GM19452 (cell line): ENCODE data around the gene SFRP5.

ENCODE experiments used
- ATAC-seq: cut with Tn5 transposase; IDR thresholded peaks from one replicate; pipeline ENCODE4 v1.9.1; 2021; ENCODE audit not compliant: unreplicated experiment

Gene SFRP5

GRCh38 chr10:97771913-97772823, at the start of gene SFRP5:
SFRP5 (minus strand) TSS chr10:97771999; CDS start chr10:97771833, 166 bp downstream.
- no peak for ATAC-seq

- ATAC-seq = no peak
Observed at GRCh38 chr10:97820096-97820704, 48.4 kb upstream of the SFRP5 start.

- no peak for ATAC-seq
Observed at GRCh38 chr10:97818572-97818971, 46.8 kb upstream of the SFRP5 start.

- ATAC-seq = no peak
Observed at GRCh38 chr10:97816609-97817008, 44.8 kb upstream of the SFRP5 start.

- no peak for ATAC-seq
Observed at GRCh38 chr10:97814996-97815395, 43.2 kb upstream of the SFRP5 start.

GRCh38 chr10:97813311-97813710, 41.5 kb upstream of the SFRP5 start:
- ATAC-seq = no peak

- ATAC-seq = no peak
Observed at GRCh38 chr10:97812696-97813095, 40.9 kb upstream of the SFRP5 start.

GRCh38 chr10:97811958-97812357, 40.2 kb upstream of the SFRP5 start:
- ATAC-seq = no peak

GRCh38 chr10:97810446-97810845, 38.6 kb upstream of the SFRP5 start:
- no peak for ATAC-seq

- ATAC-seq = no peak
Observed at GRCh38 chr10:97805949-97806348, 34.1 kb upstream of the SFRP5 start.

- no peak for ATAC-seq
Observed at GRCh38 chr10:97805096-97805884, 33.5 kb upstream of the SFRP5 start.

GRCh38 chr10:97801422-97801821, 29.6 kb upstream of the SFRP5 start:
- ATAC-seq = no peak

GRCh38 chr10:97800474-97800873, 28.7 kb upstream of the SFRP5 start:
- no peak for ATAC-seq

GRCh38 chr10:97798958-97799610, 27.3 kb upstream of the SFRP5 start:
- ATAC-seq = no peak

- no peak for ATAC-seq
Observed at GRCh38 chr10:97796651-97797050, 24.9 kb upstream of the SFRP5 start.

- ATAC-seq = no peak
Observed at GRCh38 chr10:97795886-97796285, 24.1 kb upstream of the SFRP5 start.

GRCh38 chr10:97791824-97792721, 20.3 kb upstream of the SFRP5 start:
- no peak for ATAC-seq

GRCh38 chr10:97789770-97790397, 18.1 kb upstream of the SFRP5 start:
- no peak for ATAC-seq
